Left ventricle myocardium inferior (tissue), 1 donor: ENCODE results near the gene COL4A2. TPM values are rescaled to one million over a fixed set of nuclear protein-coding genes. Genes with fewer than 3 reads are reported as not detected.

Experiments
- DNase-seq: peaks from one replicate; pipeline ENCODE4 v3.0.0-alpha.2; 2020
- H3K27ac ChIP-seq: fragments of 200-600 bp; replicated peaks from 2 replicates; pipeline ENCODE4 v1.8.0; 2021
- H3K27me3 ChIP-seq: fragments of 200-600 bp; 2 replicates; pipeline ENCODE4 v1.8.0; 2021; ENCODE audit warnings: low read depth
- H3K36me3 ChIP-seq: fragments of 200-600 bp; 2 replicates; pipeline ENCODE4 v1.8.0; 2021
- H3K4me1 ChIP-seq: fragments of 200-600 bp; 2 replicates; pipeline ENCODE4 v1.8.0; 2021
- H3K4me3 ChIP-seq: fragments of 200-600 bp; 2 replicates; pipeline ENCODE4 v1.8.0; 2021; ENCODE audit warnings: mild to moderate bottlenecking, moderate library complexity
- H3K9me3 ChIP-seq: fragments of 200-600 bp; replicated peaks from 2 replicates; pipeline ENCODE4 v1.8.0; 2021
- CTCF ChIP-seq: fragments of 200-600 bp; IDR thresholded peaks from 2 replicates; pipeline ENCODE4 v1.8.0; 2021; ENCODE audit warnings: antibody characterized with exemption, mild to moderate bottlenecking, borderline replicate concordance
- intact Hi-C: fragments of 100-400 bp; cut with micrococcal nuclease; formaldehyde crosslinking; loops from one replicate; pipeline ENCODE4 v1.11.0; 2022
- total RNA-seq: library from RNA; stranded (reverse); fragmentation: NEBNext Ultra II Directional; extraction: Animal tissue kit (Norgen Biotek cat#: 25700); gene quantifications from one replicate; pipeline ENCODE4 v1.2.1, GENCODE V29; 2021
- donor health status: DM: no; HTN: yes; CAD: no; lungs with severe emphysema.

COL4A2 gene
- total RNA-seq, 1 donor from 2014 or later: 117 TPM

DNA sequence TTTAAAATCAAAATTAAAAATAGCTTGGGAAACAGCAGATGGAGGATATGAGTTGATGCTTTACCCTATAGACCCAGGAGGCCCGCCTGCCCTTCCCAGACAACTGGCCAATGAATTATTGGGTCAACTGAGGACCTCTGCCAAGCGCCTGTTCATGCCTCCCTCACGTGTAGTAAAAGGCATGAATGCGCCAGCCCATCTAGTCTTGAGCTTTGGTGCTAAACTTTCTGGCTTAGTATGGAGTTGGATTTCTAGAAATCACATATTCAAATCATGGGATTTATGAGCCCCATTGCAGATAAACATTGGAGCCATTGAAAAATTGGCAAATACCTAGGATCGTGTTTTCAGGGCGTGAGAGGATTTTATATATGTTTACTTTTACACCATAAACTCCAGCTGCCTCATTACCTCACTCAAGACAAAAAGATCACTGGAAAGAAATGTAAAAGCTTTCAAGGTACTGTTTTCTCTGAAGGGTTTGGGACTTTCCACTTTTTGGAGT, 47.1 kb downstream of the COL4A2 start:
- TF ChIP-seq CTCF: no peak
- H3K36me3 ChIP-seq: peaks cover 19% of the 10 kb centered on the region
- peaks cover 68% of the 10 kb centered on the region for H3K4me1 ChIP-seq
- intact Hi-C loops: no loop called here
- H3K4me3 ChIP-seq: no peak overlapping the region
- no peaks in the 10 kb centered on the region for H3K27me3 ChIP-seq
- no peak overlapping the region for H3K27ac ChIP-seq
- no peaks in the 10 kb centered on the region for H3K9me3 ChIP-seq
- DNase-seq: no peak

- Histone ChIP-seq H3K9me3 (no peaks in the 10 kb centered on the region), H3K36me3 (peaks cover 23% of the 10 kb centered on the region), H3K4me1 (peaks cover 68% of the 10 kb centered on the region), H3K4me3 (no peak overlapping the region), H3K27me3 (no peaks in the 10 kb centered on the region), H3K27ac (no peak overlapping the region)
- intact Hi-C loops: no loop called here
- TF ChIP-seq CTCF: no peak
- no peak for DNase-seq
Measured at GRCh38 chr13:110354715-110355473, 47.8 kb downstream of the COL4A2 start.

DNA sequence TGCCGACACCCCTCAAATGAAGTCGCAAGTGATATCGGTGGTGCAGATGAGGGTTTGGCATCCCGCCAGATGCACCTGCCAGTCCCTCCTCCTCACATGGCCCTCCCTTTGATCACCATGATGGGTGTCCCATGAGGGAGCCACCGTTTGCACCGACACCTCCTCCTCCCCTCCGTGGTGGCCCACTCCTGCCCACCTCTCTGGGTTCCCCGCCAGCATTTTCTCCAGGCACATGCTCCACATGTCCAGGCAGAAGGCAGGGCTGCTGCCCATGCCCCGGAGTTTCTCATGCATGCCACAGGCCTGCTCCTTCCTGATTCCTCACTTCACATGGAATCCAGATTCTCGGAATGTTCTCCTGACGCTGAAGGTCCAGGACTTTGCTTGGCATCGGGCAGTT, 49.3 kb downstream of the COL4A2 start:
- Histone ChIP-seq H3K27me3 (no peaks in the 10 kb centered on the region), H3K4me3 (no peak overlapping the region), H3K36me3 (peaks cover 23% of the 10 kb centered on the region), H3K27ac (no peak overlapping the region), H3K9me3 (no peaks in the 10 kb centered on the region), H3K4me1 (peaks cover 68% of the 10 kb centered on the region)
- intact Hi-C loops: no loop called here
- no peak for TF ChIP-seq CTCF
- no peak for DNase-seq

GRCh38 chr13:110358381-110358780, 51.3 kb downstream of the COL4A2 start:
- no peak for DNase-seq
- peaks cover 68% of the 10 kb centered on the region for H3K4me1 ChIP-seq
- H3K27ac ChIP-seq: no peak overlapping the region
- no peak overlapping the region for H3K4me3 ChIP-seq
- no peaks in the 10 kb centered on the region for H3K27me3 ChIP-seq
- no peak for TF ChIP-seq CTCF
- intact Hi-C loops: no loop called here
- peaks cover 23% of the 10 kb centered on the region for H3K36me3 ChIP-seq
- no peaks in the 10 kb centered on the region for H3K9me3 ChIP-seq

DNA sequence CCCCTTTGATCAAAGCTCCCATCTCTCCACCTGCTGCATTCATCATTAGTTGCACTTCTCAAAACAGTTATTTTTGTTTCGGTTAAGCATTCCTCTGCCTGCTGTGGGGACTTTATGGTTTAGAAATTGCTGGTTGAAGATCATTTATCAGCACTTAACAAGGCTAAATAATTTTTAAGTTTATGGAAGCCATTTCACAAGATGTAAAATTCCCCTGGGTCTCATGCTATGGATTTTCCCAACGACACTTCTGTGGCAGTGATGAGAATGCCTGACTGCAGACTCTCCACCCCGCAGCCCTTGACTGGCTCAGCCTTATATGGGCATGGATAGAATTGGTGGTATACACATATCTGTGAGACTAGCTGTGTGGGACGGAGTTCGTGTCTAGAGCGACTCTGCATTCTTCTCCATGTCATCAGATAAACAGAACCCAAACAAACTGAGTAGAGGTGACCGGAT, 52.8 kb downstream of the COL4A2 start:
- Histone ChIP-seq H3K27ac (peak overlapping the region; percentile 86), H3K36me3 (peaks cover 23% of the 10 kb centered on the region), H3K4me1 (peaks cover 66% of the 10 kb centered on the region), H3K27me3 (no peaks in the 10 kb centered on the region), H3K4me3 (no peak overlapping the region), H3K9me3 (no peaks in the 10 kb centered on the region)
- no peak for TF ChIP-seq CTCF
- DNase-seq: no peak
- intact Hi-C loops: no loop called here
